ENCODE measurements around the gene PDE6D. TPM values are rescaled to one million over a fixed set of nuclear protein-coding genes. Genes with fewer than 3 reads are reported as not detected.

PDE6D gene
- total and polyA plus RNA-seq, 2 of the 4 experiments (the other 2 are of a cell fraction): 13.8 to 24.7 TPM

GRCh38 chr2:231786917-231787292 is 5.8 kb upstream of the PDE6D start:
- H2BK15ac ChIP-seq (ENCODE audit: low read depth, low read length): no peak overlapping the region
- peaks cover 27 to 59% of the 10 kb centered on the region in 2 experiments for H3K79me1 ChIP-seq (ENCODE audit: low read depth in 1 of 2, low read length in 2 of 2)
- in situ Hi-C loops (cut with MboI; ENCODE audit: low sequenced_read_pairs): no loop called here
- H3K9me3 ChIP-seq (ENCODE audit: control insufficient read depth, insufficient read depth, low read length): no peaks in the 10 kb centered on the region
- peak overlapping the region; percentile 75 for H2AK9ac ChIP-seq (replicated peaks; ENCODE audit: low read depth, low read length, poor library complexity)
- H3K4me3 ChIP-seq (ENCODE audit: insufficient read depth, low read depth, low read length): peak overlapping the region; percentile 88
- dilution Hi-C loops (cut with HindIII; ENCODE audit: low sequenced_read_pairs, unreplicated experiment): no loop called here
- H2BK20ac ChIP-seq (ENCODE audit: low read depth, low read length): no peak overlapping the region
- POLR2A ChIA-PET (ENCODE audit: unreplicated experiment): no interaction called here
- peak overlapping the region; percentile 97 for H2AFZ ChIP-seq (replicated peaks; ENCODE audit: low read length, poor library complexity)
- no peak for TF ChIP-seq RAD21 (IDR thresholded peaks at IDR 0.05; ENCODE audit: low read length)
- TF ChIP-seq MAFK (IDR thresholded peaks at IDR 0.05; ENCODE audit: low read depth, low read length): no peak
- no peak for TF ChIP-seq CEBPB (IDR thresholded peaks at IDR 0.05; ENCODE audit: low read depth, low read length)
- no peak for TF ChIP-seq RFX5 (IDR thresholded peaks at IDR 0.05; ENCODE audit: low read depth, low read length)
- TF ChIP-seq FOS (IDR thresholded peaks at IDR 0.05; ENCODE audit: low read depth, low read length): no peak
- no peak for TF ChIP-seq MXI1 (IDR thresholded peaks at IDR 0.05; ENCODE audit: borderline replicate concordance, low read depth, low read length)
- TF ChIP-seq MAZ (IDR thresholded peaks at IDR 0.05; ENCODE audit: borderline replicate concordance, low read depth, low read length): no peak
- no peak for TF ChIP-seq NFE2L2 (IDR thresholded peaks at IDR 0.05; ENCODE audit: low read depth, low read length)
- no peak for TF ChIP-seq RCOR1 (IDR thresholded peaks at IDR 0.05; ENCODE audit: insufficient replicate concordance, low read length)
- TF ChIP-seq ELK1 (IDR thresholded peaks at IDR 0.05; ENCODE audit: borderline replicate concordance, low read depth, low read length): no peak
- no peak for TF ChIP-seq SMC3 (IDR thresholded peaks at IDR 0.05; ENCODE audit: low read depth, low read length)
- no peak for TF ChIP-seq CHD1 (IDR thresholded peaks at IDR 0.05; ENCODE audit: low read depth, low read length)
- no peak for TF ChIP-seq BHLHE40 (IDR thresholded peaks at IDR 0.05; ENCODE audit: low read depth, low read length)
- TF ChIP-seq USF2 (IDR thresholded peaks at IDR 0.05; ENCODE audit: low read depth, low read length): no peak
- H3K4me2 ChIP-seq (ENCODE audit: low read depth, low read length): peak overlapping the region; percentile 88
- no peak overlapping the region for H2BK5ac ChIP-seq (ENCODE audit: low read depth, low read length, poor library complexity, severe bottlenecking)
- ATAC-seq (ENCODE audit: low read depth): no peak
- H4K5ac ChIP-seq (ENCODE audit: low read depth, low read length): no peak overlapping the region
- peaks cover 6% of the 10 kb centered on the region for H3K4me1 ChIP-seq (ENCODE audit: control insufficient read depth, insufficient read depth, low read length)
- H3K9ac ChIP-seq (ENCODE audit: low read depth, low read length): peak overlapping the region; percentile 83
- H3K4ac ChIP-seq (ENCODE audit: low read depth, low read length): no peak overlapping the region
- no peak overlapping the region for H2BK120ac ChIP-seq (ENCODE audit: low read depth, low read length)
- H2AK5ac ChIP-seq (ENCODE audit: low read depth, low read length): no peak overlapping the region
- H3K36me3 ChIP-seq (ENCODE audit: control insufficient read depth, insufficient read depth, low read length): peaks cover 12% of the 10 kb centered on the region
- H3K56ac ChIP-seq (ENCODE audit: extremely low read depth, insufficient read depth, low read length): peak overlapping the region; percentile 0; the same call in 1 of the 2 replicates
- no peak overlapping the region for H3K18ac ChIP-seq (ENCODE audit: low read depth, low read length)
- no TSS peak for BruUV-seq (replicated peaks)
- 0 out of 2 replicates have a peak overlapping the region, but pooled peaks have one; percentile 17 for H3K23ac ChIP-seq (ENCODE audit: low read depth, low read length)
- H3K14ac ChIP-seq (replicated peaks; ENCODE audit: low read depth, low read length): no peak overlapping the region
- CTCF ChIA-PET: no interaction called here
- H3K27me3 ChIP-seq (ENCODE audit: control insufficient read depth, insufficient read depth, low read length): no peaks in the 10 kb centered on the region
- no peaks in the 10 kb centered on the region for H3K9me1 ChIP-seq (ENCODE audit: insufficient read depth, low read length)
- 7% methylated on average over 9 of the region's 11 CpGs; no CpG with 5 or more reads in 1 of the 2 experiments for WGBS, 2 experiments (ENCODE audit: extremely low coverage in 2 of 2, insufficient read length in 1 of 2)
- peak overlapping the region; percentile 45 for H4K91ac ChIP-seq (ENCODE audit: insufficient read depth, low read depth, low read length)
- peaks cover 9% of the 10 kb centered on the region; the same call in 1 of the 2 replicates for H4K20me1 ChIP-seq (ENCODE audit: insufficient read depth, low read length)
- H4K8ac ChIP-seq (ENCODE audit: low read depth in 2 of 2, low read length in 2 of 2): peak overlapping the region; percentile 91 to 100; a peak in 3 of 4 replicates
- DNase-seq: no peak
- intact Hi-C loops (cut with micrococcal nuclease): loop anchor here (1.0 to 10.0 kb wide), 3 partner anchors 76 to 173 kb away; no protein-coding TSS in a partner anchor
- peak overlapping the region; percentile 22; the same call in 1 of the 2 replicates for H3K27ac ChIP-seq (ENCODE audit: insufficient read depth, low read length)

Data from IMR-90 (cell line).